ENCODE data around the gene KCNK5. TPM values are rescaled to one million over a fixed set of nuclear protein-coding genes. Genes with fewer than 3 reads are reported as not detected.

KCNK5 gene
- total RNA-seq, 1 donor from 2014 or later, result 12.0 TPM

DNA sequence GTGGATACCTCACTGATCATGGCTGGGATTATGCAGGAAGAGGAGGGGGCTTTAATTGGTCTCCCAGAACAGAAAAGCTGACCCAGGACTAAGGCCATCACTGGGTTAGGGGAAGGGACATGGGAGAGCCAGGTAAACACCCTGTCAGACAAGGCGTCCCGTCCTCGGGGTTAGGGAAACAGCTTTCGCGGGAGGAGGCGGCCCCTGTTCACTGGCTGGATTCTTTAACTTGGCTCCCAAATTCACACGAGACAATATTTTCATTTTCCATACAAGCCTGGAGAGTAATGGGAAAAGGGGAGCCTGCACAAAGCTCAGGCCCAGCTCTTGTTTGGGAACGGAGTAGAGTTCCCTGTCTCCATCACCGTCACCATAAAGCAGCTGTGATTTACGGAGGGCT, 29.3 kb downstream of the KCNK5 start:
- intact Hi-C loops (cut with micrococcal nuclease), result no loop called here

DNA sequence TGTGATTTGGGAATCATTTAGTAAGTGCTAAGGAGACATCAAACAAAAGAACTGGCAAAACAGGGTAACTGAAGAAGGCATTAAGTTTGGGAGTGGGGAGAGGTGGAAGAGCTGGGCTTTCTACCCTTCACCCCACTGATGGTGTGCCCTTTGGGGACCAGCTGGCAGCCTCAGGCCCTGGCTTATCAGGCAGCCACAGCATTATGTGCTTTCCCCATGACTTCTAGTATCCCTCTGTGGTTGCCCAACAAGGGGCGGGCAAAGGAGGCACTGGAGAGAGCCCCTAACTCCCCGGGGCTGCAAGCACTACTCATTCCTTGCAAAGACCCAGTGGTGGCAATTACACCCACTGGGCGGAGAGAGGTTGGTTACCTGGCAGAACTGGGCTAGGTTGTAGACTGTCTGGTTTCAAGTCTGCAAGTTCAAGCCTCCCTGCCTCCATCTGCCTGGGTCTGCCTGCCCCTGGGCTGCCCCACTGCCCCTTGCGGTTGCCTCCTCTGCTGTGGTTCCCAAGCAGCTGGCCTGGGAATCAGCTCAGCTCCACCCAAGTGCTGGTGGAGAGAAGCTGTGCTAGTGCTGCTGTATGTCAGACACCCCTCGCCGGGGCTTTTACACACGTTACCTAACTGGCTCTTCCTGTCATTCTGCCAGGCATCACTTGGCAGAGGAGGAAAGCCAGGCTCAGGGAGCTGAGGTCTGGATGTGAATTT, 29.9 kb downstream of the KCNK5 start:
- intact Hi-C loops (cut with micrococcal nuclease), result no loop called here

DNA sequence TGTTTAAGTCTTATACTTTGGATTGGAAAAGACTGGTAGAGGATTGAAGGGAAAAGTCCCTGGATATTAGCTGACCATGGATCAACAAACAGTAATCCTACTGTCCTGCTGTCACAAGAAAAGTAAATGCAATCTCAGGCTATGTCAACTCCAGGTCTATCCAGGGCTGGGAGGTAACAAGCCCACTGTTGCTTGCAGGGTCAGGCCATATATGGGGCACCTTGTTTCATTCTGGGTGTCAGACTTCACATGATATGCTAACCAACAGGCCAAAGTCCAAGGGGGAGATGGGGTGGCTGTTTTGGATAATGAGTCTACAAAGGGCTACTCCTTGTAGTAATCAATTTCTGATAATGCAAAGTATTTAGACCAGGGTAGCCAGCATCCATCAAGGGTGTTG, 30.7 kb downstream of the KCNK5 start:
- intact Hi-C loops (cut with micrococcal nuclease), result no loop called here

DNA sequence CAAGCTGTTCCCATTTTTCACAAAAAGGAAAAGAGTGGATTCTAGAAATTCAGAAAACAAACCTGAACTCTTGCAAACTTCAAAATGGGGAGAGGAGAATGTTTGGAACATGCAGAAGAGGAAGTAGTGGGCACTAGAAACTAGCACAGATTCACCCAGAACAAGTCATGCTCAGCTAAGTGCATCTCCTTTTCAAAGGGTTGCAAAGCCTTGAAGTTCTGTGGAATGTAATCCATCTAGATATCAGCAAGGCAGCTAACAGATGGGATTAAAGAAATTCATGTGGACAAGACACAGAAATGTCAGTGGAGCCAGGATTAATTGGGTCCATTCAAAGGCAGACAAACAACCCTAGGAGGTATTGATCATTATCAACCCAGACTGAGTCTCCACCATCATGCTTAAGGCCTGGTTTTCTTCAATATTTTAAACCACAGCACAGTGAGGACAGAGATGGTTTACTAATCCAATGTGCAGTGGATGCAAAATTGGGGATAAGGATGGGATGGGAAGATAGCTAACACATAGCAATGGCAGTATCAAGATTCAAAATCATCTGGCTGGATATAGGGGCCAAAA, 31.3 kb downstream of the KCNK5 start:
- intact Hi-C loops (cut with micrococcal nuclease), result no loop called here

DNA sequence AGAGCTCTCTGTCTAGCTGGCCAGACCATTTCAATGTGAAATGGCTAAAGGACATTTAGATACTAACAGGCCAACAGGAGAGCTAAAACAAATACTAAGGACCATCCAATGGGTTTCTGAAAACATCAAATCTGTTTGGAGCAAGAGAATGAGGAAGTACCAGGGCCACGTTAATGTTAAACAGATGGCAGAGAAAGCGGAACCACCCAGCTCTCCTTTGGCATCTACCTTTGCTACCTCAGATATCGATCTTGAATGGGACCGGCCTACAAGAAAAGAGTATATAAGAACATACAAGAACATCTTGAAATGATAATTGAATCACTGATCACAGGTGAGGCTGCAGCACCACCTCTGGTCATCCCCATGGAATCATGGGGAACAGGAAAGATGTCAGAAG, 31.8 kb downstream of the KCNK5 start:
- intact Hi-C loops (cut with micrococcal nuclease), result no loop called here

DNA sequence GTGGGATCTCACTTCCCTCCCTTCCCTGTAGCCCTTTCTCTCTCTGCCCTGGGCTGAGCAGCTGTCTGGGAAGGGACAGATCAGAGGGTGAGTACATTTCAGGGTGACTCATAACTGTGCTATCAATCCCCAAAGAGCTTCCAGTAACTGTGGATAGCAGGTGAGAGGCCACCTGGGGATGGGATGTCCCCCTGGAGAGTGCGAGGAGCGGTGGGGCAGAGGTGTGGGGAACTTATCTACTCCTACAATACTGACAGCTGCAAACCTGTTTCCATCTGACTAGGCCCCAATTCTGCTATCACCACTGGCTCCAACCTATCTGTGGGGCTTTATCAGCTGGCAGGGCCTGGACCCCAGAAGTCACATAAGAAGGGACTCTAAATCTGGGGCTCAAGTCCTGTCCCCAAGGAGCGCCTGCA, 32.6 kb downstream of the KCNK5 start:
- intact Hi-C loops (cut with micrococcal nuclease), result no loop called here

DNA sequence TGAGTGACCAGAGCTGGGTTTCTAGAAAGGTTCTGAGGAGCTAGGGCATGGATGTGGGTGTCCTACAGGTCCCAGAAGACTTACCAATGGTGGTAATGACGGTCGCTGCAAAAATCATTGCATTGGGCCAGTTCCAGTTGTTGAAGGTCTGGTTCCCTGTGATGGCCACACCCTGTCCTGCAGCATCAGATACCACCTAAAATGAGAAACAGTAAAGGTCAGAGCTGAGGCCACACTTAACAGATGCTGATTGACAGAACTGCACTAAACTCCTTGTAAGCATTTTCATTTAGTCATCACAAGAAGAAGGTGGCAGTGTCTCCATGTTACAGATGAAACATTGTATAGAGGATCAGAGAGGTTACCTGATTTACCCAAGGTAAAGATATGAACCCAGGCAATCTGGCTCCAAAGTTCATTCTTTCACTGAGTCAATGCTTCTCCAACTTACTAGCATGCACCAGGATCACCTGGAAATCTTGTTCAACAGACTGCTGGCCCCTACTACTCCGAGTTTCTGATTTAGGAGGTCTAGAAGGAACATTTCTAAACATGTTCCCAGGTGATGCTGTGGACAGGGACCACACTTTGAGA, 33.4 kb downstream of the KCNK5 start:
- intact Hi-C loops (cut with micrococcal nuclease), result no loop called here

DNA sequence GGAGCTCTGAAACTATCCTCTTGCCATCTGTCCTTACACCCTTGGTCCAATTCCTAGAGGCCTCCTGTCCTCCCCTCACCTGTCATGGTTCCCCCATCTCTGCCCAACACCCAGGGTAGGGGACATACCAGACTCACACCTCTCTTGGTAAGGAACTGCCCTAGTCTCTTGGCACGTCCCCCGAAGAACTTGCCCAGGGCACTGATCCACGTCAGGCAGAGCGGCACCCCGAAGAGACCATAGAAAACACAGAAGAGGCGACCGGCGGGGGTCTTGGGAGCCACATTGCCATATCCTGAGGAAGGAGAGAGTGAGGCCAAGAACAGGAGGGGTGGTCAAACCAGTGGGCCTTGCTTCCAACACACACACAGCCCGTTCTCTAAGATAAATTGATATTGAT, 34.8 kb downstream of the KCNK5 start:
- intact Hi-C loops (cut with micrococcal nuclease), result no loop called here

DNA sequence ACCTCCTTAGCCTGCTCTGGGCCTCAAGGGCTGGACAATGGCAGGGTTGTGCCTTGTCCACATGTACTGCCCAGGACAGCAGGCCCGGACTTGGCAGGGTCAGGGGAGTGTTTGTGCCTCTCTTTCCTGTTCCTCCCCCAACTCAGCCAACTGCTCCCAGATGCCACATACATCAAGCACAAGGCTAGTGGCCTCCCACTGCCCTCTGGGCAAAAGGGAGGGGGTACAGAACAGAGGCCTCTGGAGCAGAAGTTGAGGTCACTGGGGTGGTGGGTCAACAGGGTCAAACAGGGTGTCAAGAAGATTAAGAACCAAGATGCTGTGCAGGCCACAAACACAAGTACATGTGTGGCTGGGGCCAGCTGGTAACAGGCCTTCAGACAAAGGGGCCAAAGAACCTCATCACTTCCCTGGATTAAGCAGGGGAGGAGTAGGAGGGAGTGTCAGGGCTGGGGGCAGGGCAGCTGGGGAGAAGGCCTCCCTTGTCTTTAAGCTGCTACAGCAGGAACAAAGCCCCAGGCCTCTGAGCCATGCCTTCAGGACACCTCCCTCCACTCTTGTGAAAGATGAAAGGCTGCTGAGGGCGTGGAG, 36.0 kb downstream of the KCNK5 start:
- intact Hi-C loops (cut with micrococcal nuclease), result no loop called here

DNA sequence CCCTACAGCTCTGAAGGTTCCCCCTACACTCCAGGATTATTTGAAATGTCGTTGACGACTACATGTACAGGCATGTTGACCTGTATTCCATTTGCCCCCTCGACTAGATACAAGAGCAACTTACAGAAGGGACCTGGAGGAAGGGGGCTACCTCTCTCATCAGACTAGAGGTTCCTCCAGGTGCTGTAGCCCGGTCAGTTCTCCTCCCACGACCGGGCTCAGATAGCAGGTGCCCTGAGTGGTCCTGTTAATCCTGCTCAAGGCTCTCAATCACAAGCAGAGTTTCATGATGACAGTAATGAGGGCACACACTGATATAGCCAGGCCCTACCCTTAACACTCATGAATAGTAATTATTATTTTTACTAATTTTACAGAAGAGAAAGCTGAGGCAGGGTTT, 36.5 kb downstream of the KCNK5 start:
- intact Hi-C loops (cut with micrococcal nuclease), result no loop called here

DNA sequence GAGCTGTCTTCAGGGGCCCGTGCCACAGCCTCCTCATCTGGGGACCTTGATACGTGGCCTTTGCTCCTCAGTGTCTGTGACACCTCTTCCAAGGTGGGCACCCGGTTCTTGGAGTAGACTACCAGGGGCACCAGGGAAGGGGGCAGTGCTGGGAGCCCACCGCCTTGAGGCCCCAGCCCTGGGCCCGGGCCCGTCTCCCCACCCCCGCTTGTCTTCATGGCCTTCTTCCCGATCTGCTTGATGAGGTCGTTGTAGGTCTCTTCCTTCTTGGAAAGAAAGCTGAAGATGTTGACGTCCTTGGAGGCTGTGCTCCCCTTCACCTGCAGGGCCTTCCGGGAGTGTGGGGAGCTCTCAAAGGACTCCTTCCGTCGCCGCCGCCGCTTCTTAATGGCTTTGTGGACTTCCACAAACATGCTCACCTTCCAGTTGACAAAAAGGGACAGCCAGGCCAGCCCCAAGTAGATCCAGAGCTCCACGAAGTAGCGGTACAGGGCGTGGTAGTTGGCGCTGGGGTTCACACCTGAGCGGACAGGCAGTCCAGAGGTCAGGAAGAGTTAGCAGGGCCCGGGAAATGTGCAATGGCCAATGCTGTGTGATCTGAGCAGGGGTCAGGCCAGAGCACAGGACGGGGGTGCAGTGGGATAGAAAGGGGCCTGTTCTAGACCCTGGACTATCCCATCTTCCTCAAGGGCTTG, 37.9 kb downstream of the KCNK5 start:
- intact Hi-C loops (cut with micrococcal nuclease), result no loop called here

DNA sequence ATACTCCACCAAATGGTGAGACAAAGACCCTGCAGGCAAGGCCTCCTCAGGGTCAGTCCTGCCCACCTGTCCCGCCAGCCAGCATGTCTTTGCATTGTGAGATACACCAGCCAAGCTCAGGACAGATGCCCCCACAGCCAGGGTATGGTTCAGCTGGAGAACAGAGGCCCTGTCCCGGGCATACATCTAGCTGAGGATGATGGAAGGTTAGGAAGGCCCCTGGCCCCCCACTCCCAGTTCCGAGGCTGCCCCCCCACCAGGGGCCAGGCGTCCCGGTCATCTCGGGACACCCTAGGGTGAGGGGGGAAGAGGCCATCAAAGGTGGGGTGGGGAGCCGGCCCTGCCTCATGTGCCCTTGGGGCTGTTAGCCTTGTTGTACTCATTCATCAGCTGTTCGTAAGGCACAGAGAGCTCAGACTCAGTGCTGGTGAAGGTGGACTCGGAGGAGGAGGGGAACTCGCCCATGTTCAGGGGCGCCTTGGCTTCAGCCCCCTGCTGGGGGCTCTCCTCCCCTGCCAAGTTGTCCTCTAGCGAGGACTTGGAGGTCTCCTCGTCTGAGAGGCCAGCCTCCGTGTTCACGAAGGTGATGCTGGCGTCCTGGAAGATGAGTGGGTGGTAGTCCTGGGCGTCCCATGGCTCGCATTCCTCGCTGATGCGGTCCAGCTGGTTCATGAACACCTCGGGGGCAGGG, 38.6 kb downstream of the KCNK5 start:
- intact Hi-C loops (cut with micrococcal nuclease), result no loop called here

DNA sequence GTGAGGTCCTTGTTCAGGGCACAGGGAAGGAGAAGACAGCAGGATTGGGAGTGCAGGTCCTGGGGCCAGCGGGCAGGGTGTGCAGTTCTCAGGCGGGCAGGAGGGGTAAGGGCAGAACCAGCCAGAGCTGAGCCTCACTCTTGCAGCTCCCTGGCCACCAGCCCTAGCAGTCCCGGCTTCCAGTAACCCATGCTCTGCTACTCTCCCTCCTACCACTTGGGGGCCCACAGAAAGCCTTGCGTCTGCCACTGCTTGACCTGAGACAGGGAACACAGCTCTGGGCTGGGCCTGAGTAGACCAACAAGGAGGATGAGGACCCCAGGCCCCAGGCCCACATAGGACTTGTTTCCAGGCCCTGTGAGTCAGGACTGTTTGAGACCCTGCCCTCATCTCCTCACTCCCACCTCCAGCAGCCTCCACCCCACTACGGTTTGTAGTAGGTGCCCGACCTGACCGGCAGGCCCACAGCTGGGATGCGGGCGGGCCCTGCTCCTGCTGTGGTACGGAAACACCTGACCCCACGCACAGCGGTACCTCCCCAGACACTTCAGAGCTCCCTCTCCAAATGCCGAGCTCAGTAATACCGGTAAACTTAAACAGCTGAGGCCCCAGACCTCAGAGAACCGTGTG, 39.2 kb downstream of the KCNK5 start:
- intact Hi-C loops (cut with micrococcal nuclease), result loop anchor here (5.0 kb wide), 1 partner anchor 37 kb away; the partner anchor contains the start of gene KCNK5

DNA sequence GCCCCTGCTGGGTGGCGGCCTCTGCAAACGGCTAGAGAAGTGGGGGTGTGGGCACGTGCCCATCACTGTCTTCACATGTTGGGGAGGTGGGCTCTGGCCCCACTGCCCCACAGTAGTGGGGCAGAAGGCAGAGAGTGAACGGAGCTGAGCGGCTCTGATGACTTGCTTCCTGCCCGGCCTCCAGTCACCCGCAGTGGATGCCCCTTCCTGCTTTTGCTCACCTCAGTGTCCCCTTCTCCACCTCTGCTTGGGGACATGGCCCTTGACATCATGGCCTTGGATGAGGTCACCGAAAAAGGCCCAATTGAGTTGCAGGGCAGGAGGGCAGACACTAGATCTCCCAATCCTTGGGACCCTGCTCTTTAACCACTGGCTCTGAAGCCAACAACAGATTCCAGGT, 40.1 kb downstream of the KCNK5 start:
- intact Hi-C loops (cut with micrococcal nuclease), result loop anchor here (5.0 kb wide), 1 partner anchor 38 kb away; the partner anchor contains the start of gene KCNK5

DNA sequence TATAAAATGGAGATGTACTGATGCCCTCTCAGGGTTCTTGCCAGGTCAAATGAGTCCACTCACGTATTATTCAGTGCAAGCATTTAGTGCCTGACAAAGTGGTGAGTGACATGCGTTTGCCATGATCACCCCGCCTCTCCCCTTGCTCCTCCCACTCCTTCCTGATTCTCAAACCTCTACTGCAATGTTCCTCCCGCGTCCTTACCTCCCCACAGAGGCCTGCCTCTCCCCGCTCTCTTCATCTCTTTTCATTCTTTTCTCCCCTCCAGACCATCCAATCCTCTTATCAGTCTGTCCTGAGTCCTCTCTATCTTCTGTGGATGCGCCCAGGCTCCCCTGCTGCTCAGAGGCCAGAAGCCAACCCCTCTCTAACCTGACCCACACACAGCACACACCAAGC, 40.7 kb downstream of the KCNK5 start:
- intact Hi-C loops (cut with micrococcal nuclease), result loop anchor here (5.0 kb wide), 1 partner anchor 39 kb away; the partner anchor contains the start of gene KCNK5

DNA sequence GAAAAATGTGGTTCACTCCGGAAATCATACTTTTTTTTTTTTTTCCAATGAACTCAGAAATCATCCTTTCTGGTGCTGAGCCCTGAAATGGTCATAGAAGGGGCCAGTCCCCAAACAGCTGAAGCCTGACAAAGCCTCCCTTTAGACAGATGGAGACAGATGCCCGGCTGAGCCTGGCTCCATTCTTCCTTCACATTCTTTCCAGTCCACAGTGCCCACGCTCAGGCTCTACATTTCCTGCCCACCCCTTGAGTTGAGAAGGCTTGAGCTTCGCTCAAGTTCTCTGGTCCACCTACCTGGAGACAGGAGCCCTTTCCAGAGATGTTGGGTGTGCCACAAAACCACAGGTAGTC, 41.2 kb downstream of the KCNK5 start:
- intact Hi-C loops (cut with micrococcal nuclease), result loop anchor here (5.0 kb wide), 1 partner anchor 39 kb away; the partner anchor contains the start of gene KCNK5

DNA sequence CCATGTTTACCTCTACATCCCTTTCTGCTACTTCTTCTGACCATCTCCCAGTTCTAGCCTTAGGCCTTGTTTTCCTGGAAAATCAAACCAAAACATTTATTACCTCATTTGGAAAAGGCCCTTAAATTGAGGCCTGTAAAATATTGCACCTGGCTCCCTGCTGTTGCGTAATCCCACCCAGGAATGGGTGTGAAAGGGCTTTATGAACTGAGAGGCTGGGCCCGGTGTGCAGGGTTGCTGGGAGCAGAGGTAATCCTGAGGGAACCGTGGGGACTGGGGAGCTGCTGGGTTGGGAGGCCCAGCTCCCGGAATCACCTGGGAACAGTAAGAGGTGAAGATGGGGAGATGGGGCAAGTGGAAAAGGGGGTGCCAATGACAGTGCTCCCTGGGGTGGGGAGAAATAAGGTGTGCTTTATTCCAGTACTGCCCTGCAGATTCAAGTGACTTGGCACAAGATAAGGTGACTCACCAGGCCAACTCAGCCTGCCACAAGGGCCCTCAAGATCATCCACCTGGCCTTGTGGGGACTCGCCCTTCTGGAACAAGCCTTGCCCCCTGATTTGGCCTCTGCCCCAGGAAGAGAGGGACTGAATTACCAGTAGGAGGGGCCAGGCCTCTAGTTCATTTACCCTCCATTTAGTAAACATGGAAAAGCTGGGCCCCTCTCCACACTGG, 44.2 kb downstream of the KCNK5 start:
- intact Hi-C loops (cut with micrococcal nuclease), result loop anchor here (5.0 kb wide), 1 partner anchor 42 kb away; the partner anchor contains the start of gene KCNK5

DNA sequence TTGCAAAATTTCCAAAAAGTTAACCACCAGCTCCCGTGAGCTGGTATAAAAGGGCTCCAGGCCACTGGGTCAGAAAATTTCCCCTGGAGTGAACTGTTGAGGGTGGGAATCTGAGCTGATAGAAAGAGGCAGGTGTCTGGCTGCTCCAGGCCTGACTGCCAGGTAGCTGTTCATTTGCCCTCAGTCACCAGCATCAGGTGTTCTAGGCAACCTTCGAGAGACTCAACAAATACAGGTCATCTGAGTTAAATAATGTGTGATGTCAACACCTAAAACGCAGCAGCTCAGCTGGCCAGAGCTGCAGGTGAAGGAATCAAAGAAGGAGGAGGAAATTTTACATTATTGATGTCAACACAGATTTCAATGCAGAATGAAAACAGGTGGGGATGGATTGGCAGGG, 46.7 kb downstream of the KCNK5 start:
- intact Hi-C loops (cut with micrococcal nuclease), result no loop called here

DNA sequence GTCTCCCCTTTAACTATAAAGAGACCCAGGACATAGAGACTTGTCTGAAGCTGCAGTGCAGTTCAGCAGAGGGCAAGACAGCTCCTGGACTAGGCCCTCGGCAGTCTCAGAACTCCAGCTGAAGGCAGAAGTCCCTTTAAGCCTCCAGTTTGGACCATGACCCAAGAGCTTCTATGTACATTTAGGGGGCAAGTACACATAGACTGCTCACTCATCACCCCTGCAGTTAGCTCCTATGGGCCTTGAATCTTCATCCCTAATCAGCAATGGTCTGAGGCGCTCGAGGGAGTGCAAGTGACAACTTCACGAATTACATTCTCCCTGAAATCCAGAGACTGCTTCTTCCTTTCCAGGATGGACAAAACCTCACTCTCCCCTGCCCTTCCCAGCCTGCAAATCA, 47.4 kb downstream of the KCNK5 start:
- intact Hi-C loops (cut with micrococcal nuclease), result no loop called here

DNA sequence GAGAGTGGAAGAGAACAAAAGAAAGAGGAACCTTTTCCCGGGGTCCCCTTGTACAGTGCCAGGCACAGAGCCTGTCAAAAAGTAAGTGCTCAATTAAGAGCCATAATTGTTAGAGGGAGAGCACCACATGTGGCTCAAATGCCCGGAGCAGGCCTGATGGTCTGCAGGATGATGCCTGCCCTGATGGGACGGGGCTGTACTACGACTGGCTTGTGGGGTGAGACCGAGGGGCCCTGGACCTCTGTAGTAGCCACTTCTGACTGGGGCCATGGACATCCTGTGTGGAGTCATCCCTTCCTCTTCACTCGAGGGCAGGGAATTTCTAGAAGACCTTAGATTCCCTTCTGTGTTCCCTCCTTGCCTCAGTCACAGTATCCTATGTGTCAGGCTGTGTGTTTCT, 47.9 kb downstream of the KCNK5 start:
- intact Hi-C loops (cut with micrococcal nuclease), result no loop called here

Measured in T-helper 1 cell treated with Interleukin-12 subunit alpha and Interleukin-12 subunit beta and Interleukin-4 antibody, amounts not matched to agents 30 ng/mL and 1 ng/mL, for 36 hours (primary cell).